Large intestine (tissue), 3 donors: ENCODE data around the gene RFWD3. TPM values are rescaled to one million over a fixed set of nuclear protein-coding genes. Genes with fewer than 3 reads are reported as not detected.
"Not testable (repeated sequence)": the region's sequence is repeated elsewhere in the genome, so short reads cannot be mapped to it uniquely, and the experiment has no call there.

ENCODE experiments used
- DNase-seq, 2 donors: peaks; one replicate each; pipeline versions ENCODE4 v3.0.0 to v3.0.0-alpha.2; 2013
- H3K27ac ChIP-seq: one replicate; pipeline ENCODE4 v1.5.1; 2013; ENCODE audit warnings: low read length
- H3K27me3 ChIP-seq: 2 replicates; pipeline ENCODE4 v1.6.1; 2013; ENCODE audit warnings: low read length; ENCODE audit not compliant: control insufficient read depth, insufficient read depth
- H3K36me3 ChIP-seq: 2 replicates; pipeline ENCODE4 v1.6.1; 2013; ENCODE audit warnings: low read length; ENCODE audit not compliant: control insufficient read depth, insufficient read depth
- H3K4me1 ChIP-seq: one replicate; pipeline ENCODE4 v1.6.1; 2013; ENCODE audit warnings: low read length; ENCODE audit not compliant: control insufficient read depth, insufficient read depth
- H3K4me3 ChIP-seq: one replicate; pipeline ENCODE4 v1.5.1; 2013; ENCODE audit warnings: low read length
- H3K9me3 ChIP-seq: one replicate; pipeline ENCODE4 v1.6.1; 2013; ENCODE audit warnings: mild to moderate bottlenecking, low read depth, low read length, moderate library complexity; ENCODE audit not compliant: control insufficient read depth
- WGBS: methylation state at CpG from one replicate; pipeline ENCODE4 v1.1.5; 2013; ENCODE audit warnings: low lambda C conversion rate; ENCODE audit not compliant: insufficient coverage; 5-methylcytosine and 5-hydroxymethylcytosine counted together
- polyA plus RNA-seq: library from polyadenylated mRNA; unstranded; fragments of 120-200 nt; gene quantifications from one replicate; pipeline ENCODE4 v1.2.1, GENCODE V29; 2013

The RFWD3 gene
- polyA plus RNA-seq, 1 donor: 19.7 TPM

GRCh38 chr16:74699666-74700065 is 33.0 kb upstream of the RFWD3 start:
- 80% methylated on average over 2 of the region's 4 CpGs for WGBS
- no peak for DNase-seq
- Histone ChIP-seq H3K9me3 (no peaks in the 10 kb centered on the region), H3K27ac (no peak overlapping the region), H3K27me3 (no peaks in the 10 kb centered on the region), H3K4me3 (peak overlapping the region; percentile 80), H3K4me1 (no peaks in the 10 kb centered on the region), H3K36me3 (peaks cover 2% of the 10 kb centered on the region)

- Histone ChIP-seq H3K4me1 (no peaks in the 10 kb centered on the region), H3K4me3 (no peak overlapping the region), H3K27ac (no peak overlapping the region), H3K9me3 (no peaks in the 10 kb centered on the region), H3K36me3 (peaks cover 2% of the 10 kb centered on the region), H3K27me3 (no peaks in the 10 kb centered on the region)
- 61% methylated on average over 2 of the region's 4 CpGs for WGBS
- DNase-seq: no peak
These were observed 31.5 kb upstream of the RFWD3 start for GRCh38 chr16:74698222-74698621.

GRCh38 chr16:74695450-74696422 is 29.1 kb upstream of the RFWD3 start:
- H3K36me3 ChIP-seq: peaks cover 10% of the 10 kb centered on the region
- H3K27ac ChIP-seq: peak overlapping the region; percentile 18
- H3K4me3 ChIP-seq: peak overlapping the region; percentile 45
- H3K9me3 ChIP-seq: no peaks in the 10 kb centered on the region
- H3K4me1 ChIP-seq: no peaks in the 10 kb centered on the region
- H3K27me3 ChIP-seq: no peaks in the 10 kb centered on the region
- 100% methylated on average over 2 of the region's 19 CpGs for WGBS
- peak; percentile 83 to 87 for DNase-seq

GRCh38 chr16:74691093-74691855 is 24.6 kb upstream of the RFWD3 start:
- WGBS: 80% methylated on average over 1 of the region's 10 CpGs
- H3K27me3 ChIP-seq: no peaks in the 10 kb centered on the region
- H3K27ac ChIP-seq: no peak overlapping the region
- no peaks in the 10 kb centered on the region for H3K4me1 ChIP-seq
- DNase-seq: no peak
- no peak overlapping the region for H3K4me3 ChIP-seq
- H3K36me3 ChIP-seq: peaks cover 10% of the 10 kb centered on the region
- H3K9me3 ChIP-seq: no peaks in the 10 kb centered on the region

GRCh38 chr16:74682556-74682955 is 15.9 kb upstream of the RFWD3 start:
- no CpG with 5 or more reads among the region's 11 CpGs for WGBS

GRCh38 chr16:74680681-74681080 is 14.0 kb upstream of the RFWD3 start:
- no CpG with 5 or more reads among the region's 6 CpGs for WGBS
- no peaks in the 10 kb centered on the region for H3K4me1 ChIP-seq
- H3K9me3 ChIP-seq: no peaks in the 10 kb centered on the region
- H3K36me3 ChIP-seq: no peaks in the 10 kb centered on the region
- H3K27me3 ChIP-seq: no peaks in the 10 kb centered on the region
- H3K27ac ChIP-seq: no peak overlapping the region
- no peak overlapping the region for H3K4me3 ChIP-seq
- DNase-seq: no peak

More at GRCh38 chr16:74682556-74682955, 15.9 kb upstream of the RFWD3 start:
- H3K4me3 ChIP-seq: no peak overlapping the region
- no peaks in the 10 kb centered on the region for H3K36me3 ChIP-seq
- no peaks in the 10 kb centered on the region for H3K4me1 ChIP-seq
- no peaks in the 10 kb centered on the region for H3K9me3 ChIP-seq
- no peak overlapping the region for H3K27ac ChIP-seq
- no peak for DNase-seq
- no peaks in the 10 kb centered on the region for H3K27me3 ChIP-seq

GRCh38 chr16:74679983-74680382 is 13.3 kb upstream of the RFWD3 start:
- Histone ChIP-seq H3K27me3 (no peaks in the 10 kb centered on the region), H3K4me1 (no peaks in the 10 kb centered on the region), H3K27ac (no peak overlapping the region), H3K4me3 (no peak overlapping the region), H3K36me3 (peaks cover under 1% of the 10 kb centered on the region), H3K9me3 (no peaks in the 10 kb centered on the region)
- no peak for DNase-seq
- WGBS: no CpG with 5 or more reads among the region's 2 CpGs

- no peak for DNase-seq
- H3K4me3 ChIP-seq: no peak overlapping the region
- no peaks in the 10 kb centered on the region for H3K27me3 ChIP-seq
- no CpG with 5 or more reads among the region's 4 CpGs for WGBS
- peaks cover 2% of the 10 kb centered on the region for H3K36me3 ChIP-seq
- H3K4me1 ChIP-seq: no peaks in the 10 kb centered on the region
- no peaks in the 10 kb centered on the region for H3K9me3 ChIP-seq
- no peak overlapping the region for H3K27ac ChIP-seq
These were observed 11.2 kb upstream of the RFWD3 start for GRCh38 chr16:74677868-74678267.

GRCh38 chr16:74673876-74674275 is 7.2 kb upstream of the RFWD3 start:
- no CpG with 5 or more reads among the region's 3 CpGs for WGBS
- DNase-seq: no peak
- H3K4me1 ChIP-seq: no peaks in the 10 kb centered on the region
- H3K9me3 ChIP-seq: no peaks in the 10 kb centered on the region
- no peaks in the 10 kb centered on the region for H3K27me3 ChIP-seq
- no peak overlapping the region for H3K27ac ChIP-seq
- H3K36me3 ChIP-seq: peaks cover 7% of the 10 kb centered on the region
- no peak overlapping the region for H3K4me3 ChIP-seq

- not testable (repeated sequence) for H3K4me1 ChIP-seq, H3K27me3 ChIP-seq, H3K4me3 ChIP-seq, DNase-seq, H3K9me3 ChIP-seq, H3K27ac ChIP-seq
- peaks cover 18% of the 10 kb centered on the region for H3K36me3 ChIP-seq
- no CpG with 5 or more reads among the region's 10 CpGs for WGBS
These were observed 2.2 kb upstream of the RFWD3 start for GRCh38 chr16:74668877-74669276.
